MM.1S (cell line): Measurements from ENCODE around the gene DIS3L2.
A peak's percentile ranks its signal among the peaks of the same experiment; 100 is the strongest.

ENCODE experiments used
- DNase-seq: peaks from one replicate; pipeline ENCODE4 v3.0.0-alpha.2; 2015
- H2AFZ ChIP-seq: fragments of 300-600 bp; sonication (generic); 2 replicates; pipeline ENCODE4 v1.6.0; 2016; ENCODE audit warnings: antibody characterized with exemption, low read length
- H3F3A ChIP-seq: fragments of 300-600 bp; sonication (generic); 2 replicates; pipeline ENCODE4 v1.6.1; 2016; ENCODE audit warnings: mild to moderate bottlenecking, antibody characterized with exemption, low read length, moderate library complexity, mixed read lengths; ENCODE audit not compliant: insufficient read depth
- H3K27ac ChIP-seq: fragments of 300-600 bp; sonication (generic); 2 replicates; pipeline ENCODE4 v1.5.1; 2016; ENCODE audit warnings: mild to moderate bottlenecking, low read length
- H3K27me3 ChIP-seq: fragments of 300-600 bp; sonication (generic); replicated peaks from 2 replicates; pipeline ENCODE4 v1.6.0; 2016; ENCODE audit warnings: low read length; ENCODE audit not compliant: insufficient read depth
- H3K36me3 ChIP-seq: fragments of 300-600 bp; sonication (generic); replicated peaks from 2 replicates; pipeline ENCODE4 v1.6.1; 2016; ENCODE audit warnings: mild to moderate bottlenecking, low read length, mixed read lengths; ENCODE audit not compliant: insufficient read depth
- H3K4me1 ChIP-seq: fragments of 300-600 bp; sonication (generic); 2 replicates; pipeline ENCODE4 v1.6.1; 2016; ENCODE audit warnings: low read length, mixed read lengths
- H3K4me2 ChIP-seq: fragments of 300-600 bp; sonication (generic); 2 replicates; pipeline ENCODE4 v1.6.0; 2016; ENCODE audit warnings: low read depth, low read length
- H3K4me3 ChIP-seq: fragments of 300-600 bp; sonication (generic); 2 replicates; pipeline ENCODE4 v1.5.1; 2016; ENCODE audit warnings: low read length, mixed read lengths
- H3K79me2 ChIP-seq: fragments of 300-600 bp; sonication (generic); 2 replicates; pipeline ENCODE4 v1.6.1; 2016; ENCODE audit warnings: mixed run types, low read length, mixed read lengths
- H3K9ac ChIP-seq: fragments of 300-600 bp; sonication (generic); 2 replicates; pipeline ENCODE4 v1.6.1; 2016; ENCODE audit warnings: low read length, mixed read lengths
- H3K9me2 ChIP-seq: fragments of 300-600 bp; sonication (generic); replicated peaks from 2 replicates; pipeline ENCODE4 v1.6.1; 2016; ENCODE audit warnings: mild to moderate bottlenecking, low read length, mixed read lengths; ENCODE audit not compliant: insufficient read depth
- H3K9me3 ChIP-seq: fragments of 300-600 bp; sonication (generic); replicated peaks from 2 replicates; pipeline ENCODE4 v1.6.1; 2016; ENCODE audit warnings: mild to moderate bottlenecking, low read length, mixed read lengths; ENCODE audit not compliant: insufficient read depth
- H4K20me1 ChIP-seq: fragments of 300-600 bp; sonication (generic); 2 replicates; pipeline ENCODE4 v1.6.1; 2016; ENCODE audit warnings: mild to moderate bottlenecking, low read length, moderate library complexity, mixed read lengths; ENCODE audit not compliant: insufficient read depth
- EZH2 ChIP-seq: fragments of 300-600 bp; sonication (generic); optimal IDR thresholded peaks from 2 replicates; pipeline ENCODE3; 2017; ENCODE audit warnings: low read depth, mild to moderate bottlenecking, antibody characterized with exemption, low read length, mixed read lengths
- EZH2phosphoT487 ChIP-seq: fragments of 300-600 bp; sonication (generic); IDR thresholded peaks from 2 replicates; pipeline ENCODE4 v1.6.1; 2018; ENCODE audit warnings: antibody characterized with exemption, low read length
- TF ChIP-seq, protein P1 (sequence below): fragments of 300-600 bp; sonication (generic); IDR thresholded peaks from 2 replicates; pipeline ENCODE4 v1.5.1; 2016; ENCODE audit warnings: antibody characterized with exemption, low read length, mixed read lengths

Gene DIS3L2

DNA sequence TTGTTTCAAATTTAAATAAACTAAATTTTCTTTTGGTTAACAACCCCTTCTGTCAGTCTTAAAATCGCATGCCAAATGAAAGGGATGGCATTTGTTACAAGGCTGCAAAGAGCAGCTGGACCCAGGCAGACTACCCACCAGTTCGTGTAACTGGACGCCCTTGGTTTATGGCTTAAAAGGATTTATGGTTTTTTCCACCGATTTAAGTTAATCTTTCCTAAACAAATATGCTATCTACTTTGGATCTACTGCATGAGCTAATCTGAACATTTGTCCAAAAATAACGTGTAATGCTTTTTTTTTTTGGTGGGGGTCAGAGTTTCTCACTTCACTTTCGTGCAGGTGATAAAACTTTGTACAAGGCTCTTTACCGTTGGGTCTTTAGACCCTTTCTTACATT lies 62.9 kb downstream of the DIS3L2 start:
- Histone ChIP-seq H3K4me3 (no peak overlapping the region), H3K4me2 (no peak overlapping the region), H3K27ac (no peak overlapping the region), H3K36me3 (no peaks in the 10 kb centered on the region), H2AFZ (no peak overlapping the region), H3K9me2 (no peaks in the 10 kb centered on the region), H3K4me1 (peaks cover 39% of the 10 kb centered on the region), H4K20me1 (no peaks in the 10 kb centered on the region), H3F3A (peaks cover 25% of the 10 kb centered on the region), H3K79me2 (no peaks in the 10 kb centered on the region), H3K27me3 (no peaks in the 10 kb centered on the region), H3K9me3 (no peaks in the 10 kb centered on the region), H3K9ac (no peak overlapping the region)
- TF ChIP-seq EZH2phosphoT487 (no peak), EZH2 (no peak)
- TF ChIP-seq, protein P1, sequence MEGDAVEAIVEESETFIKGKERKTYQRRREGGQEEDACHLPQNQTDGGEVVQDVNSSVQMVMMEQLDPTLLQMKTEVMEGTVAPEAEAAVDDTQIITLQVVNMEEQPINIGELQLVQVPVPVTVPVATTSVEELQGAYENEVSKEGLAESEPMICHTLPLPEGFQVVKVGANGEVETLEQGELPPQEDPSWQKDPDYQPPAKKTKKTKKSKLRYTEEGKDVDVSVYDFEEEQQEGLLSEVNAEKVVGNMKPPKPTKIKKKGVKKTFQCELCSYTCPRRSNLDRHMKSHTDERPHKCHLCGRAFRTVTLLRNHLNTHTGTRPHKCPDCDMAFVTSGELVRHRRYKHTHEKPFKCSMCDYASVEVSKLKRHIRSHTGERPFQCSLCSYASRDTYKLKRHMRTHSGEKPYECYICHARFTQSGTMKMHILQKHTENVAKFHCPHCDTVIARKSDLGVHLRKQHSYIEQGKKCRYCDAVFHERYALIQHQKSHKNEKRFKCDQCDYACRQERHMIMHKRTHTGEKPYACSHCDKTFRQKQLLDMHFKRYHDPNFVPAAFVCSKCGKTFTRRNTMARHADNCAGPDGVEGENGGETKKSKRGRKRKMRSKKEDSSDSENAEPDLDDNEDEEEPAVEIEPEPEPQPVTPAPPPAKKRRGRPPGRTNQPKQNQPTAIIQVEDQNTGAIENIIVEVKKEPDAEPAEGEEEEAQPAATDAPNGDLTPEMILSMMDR, result no peak
- DNase-seq, result no peak

DNA sequence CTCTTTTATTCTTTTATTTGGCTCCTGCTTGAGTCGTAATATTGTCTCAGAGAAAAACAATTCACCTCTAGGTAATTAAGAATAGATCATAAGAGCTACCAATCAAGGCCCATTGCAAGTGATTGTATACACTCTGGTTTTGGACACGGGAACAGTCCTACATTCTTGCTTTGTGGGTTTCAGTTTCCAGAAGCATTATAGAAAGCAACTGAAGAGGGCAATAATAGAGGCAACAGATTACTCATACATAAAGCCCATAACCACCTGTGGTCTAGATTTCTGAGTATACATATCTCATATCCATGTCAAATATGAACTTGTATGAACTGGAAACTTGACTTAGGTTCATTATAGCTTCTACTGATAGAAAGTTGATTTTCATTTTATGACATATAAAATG lies 65.4 kb downstream of the DIS3L2 start:
- Histone ChIP-seq H4K20me1 (no peaks in the 10 kb centered on the region), H3K4me1 (peaks cover 45% of the 10 kb centered on the region), H3K9me2 (no peaks in the 10 kb centered on the region), H3K4me3 (no peak overlapping the region; the same call in 1 of the 2 replicates), H3K27ac (peak overlapping the region; percentile 61; the same call in 1 of the 2 replicates), H3F3A (peaks cover 25% of the 10 kb centered on the region), H3K79me2 (peaks cover 8% of the 10 kb centered on the region; the same call in 1 of the 2 replicates), H2AFZ (no peak overlapping the region), H3K27me3 (no peaks in the 10 kb centered on the region), H3K4me2 (peak overlapping the region; percentile 61), H3K9me3 (no peaks in the 10 kb centered on the region), H3K9ac (no peak overlapping the region), H3K36me3 (peaks cover 6% of the 10 kb centered on the region)
- peak; percentile 88 for DNase-seq
- TF ChIP-seq EZH2phosphoT487, result no peak
- TF ChIP-seq, protein P1, result no peak
- TF ChIP-seq EZH2, result no peak

DNA sequence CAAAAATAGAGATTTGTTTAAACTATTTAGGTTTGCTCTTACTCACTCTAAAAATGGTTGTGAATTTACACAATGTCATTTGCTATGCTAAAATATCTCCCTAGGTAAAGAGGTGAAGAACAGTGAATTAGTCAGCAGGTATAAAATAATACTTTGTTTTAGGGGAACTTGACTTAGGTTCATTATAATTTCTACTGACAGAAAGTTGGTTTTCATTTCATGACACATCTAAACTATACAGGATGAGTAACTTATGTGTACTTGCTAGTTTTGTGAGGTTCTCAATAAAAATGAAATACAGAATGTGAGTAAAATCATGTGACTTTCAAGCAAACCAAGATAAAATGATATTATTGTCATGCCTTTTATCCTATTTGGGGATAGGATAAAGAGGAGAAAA lies 66.0 kb downstream of the DIS3L2 start:
- Histone ChIP-seq H3K4me3 (no peak overlapping the region), H3K27me3 (no peaks in the 10 kb centered on the region), H3K9me3 (no peaks in the 10 kb centered on the region), H3K4me2 (peak overlapping the region; percentile 61), H3K9ac (no peak overlapping the region), H3F3A (peaks cover 25% of the 10 kb centered on the region), H3K36me3 (peaks cover 6% of the 10 kb centered on the region), H3K9me2 (no peaks in the 10 kb centered on the region), H4K20me1 (no peaks in the 10 kb centered on the region), H3K4me1 (peaks cover 45% of the 10 kb centered on the region), H2AFZ (no peak overlapping the region), H3K27ac (peak overlapping the region; percentile 61; the same call in 1 of the 2 replicates), H3K79me2 (peaks cover 8% of the 10 kb centered on the region; the same call in 1 of the 2 replicates)
- TF ChIP-seq, protein P1, result no peak
- TF ChIP-seq EZH2phosphoT487, result no peak
- TF ChIP-seq EZH2, result no peak
- no peak for DNase-seq
